H9 (cell line): ENCODE results near the gene KRTAP19-4. TPM values are rescaled to one million over a fixed set of nuclear protein-coding genes. Genes with fewer than 3 reads are reported as not detected.
A peak's percentile ranks its signal among the peaks of the same experiment; 100 is the strongest.

ENCODE experiments used
- DNase-seq: peaks from one replicate; pipeline ENCODE4 v3.0.0-alpha.2; 2017
- H2AFZ ChIP-seq: one replicate; pipeline ENCODE4 v1.6.1; 2013; ENCODE audit warnings: mild to moderate bottlenecking, low read length, control low read depth, moderate library complexity
- H2AK5ac ChIP-seq: 2 replicates; pipeline ENCODE4 v1.6.1; 2013; ENCODE audit warnings: low read length, control low read depth, mixed read lengths; ENCODE audit not compliant: insufficient read length
- H2BK120ac ChIP-seq: one replicate; pipeline ENCODE4 v1.6.1; 2013; ENCODE audit warnings: low read depth, mild to moderate bottlenecking, low read length, control low read depth, inconsistent platforms; ENCODE audit not compliant: poor library complexity, severe bottlenecking
- H2BK12ac ChIP-seq: 2 replicates; pipeline ENCODE4 v1.6.1; 2013; ENCODE audit warnings: low read length, control low read depth, mixed read lengths, low read depth; ENCODE audit not compliant: insufficient read length
- H2BK15ac ChIP-seq: 2 replicates; pipeline ENCODE4 v1.6.1; 2013; ENCODE audit warnings: low read depth, low read length, control low read depth
- H2BK20ac ChIP-seq: one replicate; pipeline ENCODE4 v1.6.1; 2013; ENCODE audit warnings: low read depth, mild to moderate bottlenecking, low read length, control low read depth, inconsistent platforms; ENCODE audit not compliant: poor library complexity, severe bottlenecking
- H2BK5ac ChIP-seq: 2 replicates; pipeline ENCODE4 v1.6.1; 2013; ENCODE audit warnings: low read length, control low read depth, mixed read lengths; ENCODE audit not compliant: insufficient read length
- H3K14ac ChIP-seq: 2 replicates; pipeline ENCODE4 v1.6.1; 2013; ENCODE audit warnings: low read length, control low read depth; ENCODE audit not compliant: insufficient read depth
- H3K18ac ChIP-seq: 2 replicates; pipeline ENCODE4 v1.6.1; 2013; ENCODE audit warnings: low read depth, mild to moderate bottlenecking, mixed read lengths, low read length, control low read depth; ENCODE audit not compliant: insufficient read length
- H3K23ac ChIP-seq: 2 replicates; pipeline ENCODE4 v1.6.1; 2013; ENCODE audit warnings: low read length, control low read depth, mixed read lengths, low read depth; ENCODE audit not compliant: insufficient read length
- H3K23me2 ChIP-seq: 2 replicates; pipeline ENCODE4 v1.6.1; 2013; ENCODE audit warnings: low read depth, mild to moderate bottlenecking, mixed read lengths, low read length, control low read depth; ENCODE audit not compliant: insufficient read length, poor library complexity, severe bottlenecking
- H3K27ac ChIP-seq: 2 replicates; pipeline ENCODE4 v1.5.1; 2013; ENCODE audit warnings: low read length, control low read depth, mixed read lengths, low read depth; ENCODE audit not compliant: insufficient read length
- H3K27me3 ChIP-seq: 2 replicates; pipeline ENCODE4 v1.6.1; 2013; ENCODE audit warnings: low read length, control low read depth, inconsistent platforms; ENCODE audit not compliant: insufficient read depth
- H3K4ac ChIP-seq: 2 replicates; pipeline ENCODE4 v1.6.1; 2013; ENCODE audit warnings: low read depth, mild to moderate bottlenecking, control low read depth, inconsistent platforms, low read length, moderate library complexity
- H3K4me1 ChIP-seq: 2 replicates; pipeline ENCODE4 v1.6.1; 2013; ENCODE audit warnings: low read length, control low read depth, inconsistent platforms; ENCODE audit not compliant: insufficient read depth
- H3K4me2 ChIP-seq: 2 replicates; pipeline ENCODE4 v1.6.1; 2013; ENCODE audit warnings: low read length, control low read depth, mixed read lengths; ENCODE audit not compliant: insufficient read length, insufficient read depth
- H3K56ac ChIP-seq: 2 replicates; pipeline ENCODE4 v1.6.1; 2013; ENCODE audit warnings: low read depth, mild to moderate bottlenecking, mixed read lengths, low read length, control low read depth; ENCODE audit not compliant: insufficient read length
- H3K79me1 ChIP-seq: 2 replicates; pipeline ENCODE4 v1.6.1; 2013; ENCODE audit warnings: low read depth, mild to moderate bottlenecking, moderate library complexity, low read length, control low read depth, inconsistent platforms; ENCODE audit not compliant: insufficient read depth, poor library complexity, severe bottlenecking
- H3K79me2 ChIP-seq: 2 replicates; pipeline ENCODE4 v1.6.1; 2013; ENCODE audit warnings: low read length, control low read depth, inconsistent platforms; ENCODE audit not compliant: insufficient read depth
- H3K9ac ChIP-seq: 2 replicates; pipeline ENCODE4 v1.6.1; 2013; ENCODE audit warnings: low read length, control low read depth, mixed read lengths; ENCODE audit not compliant: insufficient read length; ENCODE audit errors: extremely low read depth
- H3K9me3 ChIP-seq: one replicate; pipeline ENCODE4 v1.6.1; 2013; ENCODE audit warnings: low read depth, low read length, inconsistent platforms; ENCODE audit not compliant: control insufficient read depth
- H3T11ph ChIP-seq: one replicate; pipeline ENCODE4 v1.6.1; 2013; ENCODE audit warnings: mild to moderate bottlenecking, low read length, control low read depth, inconsistent platforms
- H4K20me1 ChIP-seq: one replicate; pipeline ENCODE4 v1.6.1; 2013; ENCODE audit not compliant: control insufficient read depth, insufficient read length, insufficient read depth
- H4K5ac ChIP-seq: 2 replicates; pipeline ENCODE4 v1.6.1; 2013; ENCODE audit warnings: low read depth, mild to moderate bottlenecking, mixed read lengths, low read length, control low read depth; ENCODE audit not compliant: insufficient read length
- H4K8ac ChIP-seq: replicated peaks from 2 replicates; pipeline ENCODE4 v1.6.1; 2013; ENCODE audit warnings: low read length, control low read depth, mixed read lengths, low read depth; ENCODE audit not compliant: insufficient read length
- H4K91ac ChIP-seq: 2 replicates; pipeline ENCODE4 v1.6.1; 2013; ENCODE audit warnings: low read depth, mild to moderate bottlenecking, moderate library complexity, mixed read lengths, low read length, control low read depth; ENCODE audit not compliant: insufficient read length
- H3K27ac Mint-ChIP-seq, 3 experiments: 2 replicates in 2 of 3; 3 replicates in 1 of 3; pipeline ENCODE4 v1.8.0; 2020 to 2021; ENCODE audit warnings: mixed read lengths in 3 of 3, mild to moderate bottlenecking in 1 of 3, moderate library complexity in 1 of 3
- H3K27me3 Mint-ChIP-seq: 2 replicates; pipeline ENCODE4 v1.8.0; 2021; ENCODE audit warnings: low read depth, mild to moderate bottlenecking, moderate library complexity, mixed read lengths
- H3K36me3 Mint-ChIP-seq, 3 experiments: 2 replicates in 2 of 3; 3 replicates in 1 of 3; pipeline ENCODE4 v1.8.0; 2020 to 2021; ENCODE audit warnings: low read depth in 3 of 3, mixed read lengths in 3 of 3; ENCODE audit not compliant: insufficient read depth in 1 of 3
- H3K4me1 Mint-ChIP-seq, 2 experiments: 2 replicates each; pipeline ENCODE4 v1.8.0; 2020; ENCODE audit warnings: mixed read lengths in 2 of 2
- H3K4me3 Mint-ChIP-seq, 2 experiments: 2 replicates in 1 of 2; 3 replicates in 1 of 2; pipeline ENCODE4 v1.8.0; 2020 to 2021; ENCODE audit warnings: mild to moderate bottlenecking in 2 of 2, mixed read lengths in 2 of 2, moderate library complexity in 1 of 2
- H3K9me3 Mint-ChIP-seq, 2 experiments: 2 replicates in 1 of 2; 3 replicates in 1 of 2; pipeline ENCODE4 v1.8.0; 2020; ENCODE audit warnings: mild to moderate bottlenecking in 2 of 2, mixed read lengths in 2 of 2, moderate library complexity in 1 of 2
- CTCF ChIP-seq: fragments of 200-600 bp; sonication (generic); conservative IDR thresholded peaks from 3 replicates; pipeline ENCODE4 v1.8.0; 2021; ENCODE audit warnings: antibody characterized with exemption, mild to moderate bottlenecking
- WGBS: extraction: QIAGEN DNeasy Blood & Tissue Kit; methylation state at CpG from one replicate; pipeline ENCODE4 v1.1.7; 2013; ENCODE audit warnings: missing lambda C conversion rate, low lambda C conversion rate, mixed read lengths; ENCODE audit not compliant: insufficient read length; ENCODE audit errors: extremely low coverage; 5-methylcytosine and 5-hydroxymethylcytosine counted together
- long read RNA-seq: library from polyadenylated mRNA; unstranded; transcript quantifications from one replicate; pipeline ENCODE4 v2.0.0, GENCODE V29; 2020
- total RNA-seq: library from RNA; stranded (reverse); gene quantifications from 2 replicates; pipeline ENCODE4 v1.2.1, GENCODE V29; 2021

KRTAP19-4 gene
- not detected in 2 replicates for total RNA-seq
- long read RNA-seq, result 0 reads

GRCh38 chr21:30497065-30497464, at the start of gene KRTAP19-4:
Gene KRTAP19-4 (minus strand): TSS chr21:30497165. CDS start chr21:30497110, 55 bp downstream.
- no peak for DNase-seq
- WGBS, result no CpG with 5 or more reads among the region's 4 CpGs
- TF ChIP-seq CTCF, result no peak
- Histone ChIP-seq H2AK5ac (no peak within 1 kb of the TSS), H3K23me2 (no peaks in the 10 kb centered on the region), H3K18ac (no peak within 1 kb of the TSS), H2BK20ac (no peak within 1 kb of the TSS), H3K9ac (no peak within 1 kb of the TSS), H3K27me3 (no peaks in the 10 kb centered on the region), H2BK12ac (no peak within 1 kb of the TSS), H3K79me2 (no peaks in the 10 kb centered on the region), H3K27ac (no peak within 1 kb of the TSS), H3K9me3 (no peaks in the 10 kb centered on the region), H3K4ac (no peak within 1 kb of the TSS), H4K20me1 (no peaks in the 10 kb centered on the region), H2AFZ (no peak within 1 kb of the TSS), H2BK5ac (no peak within 1 kb of the TSS), H4K91ac (no peak within 1 kb of the TSS), H4K8ac (no peak within 1 kb of the TSS), H4K5ac (no peak within 1 kb of the TSS), H3K14ac (no peak within 1 kb of the TSS), H3K23ac (no peak within 1 kb of the TSS), H2BK15ac (no peak within 1 kb of the TSS), H3K4me1 (no peaks in the 10 kb centered on the region), H3K56ac (no peak within 1 kb of the TSS), H3K4me2 (no peak within 1 kb of the TSS), H2BK120ac (no peak within 1 kb of the TSS), H3T11ph (no peak within 1 kb of the TSS), H3K79me1 (no peaks in the 10 kb centered on the region)
- 0 out of 7 replicates have a peak within 1 kb of the TSS, but pooled peaks of 1 of the 3 experiments have one; percentile 72 for H3K27ac Mint-ChIP-seq
- H3K4me1 Mint-ChIP-seq, result peaks cover 0 to 3% of the 10 kb centered on the region in 2 experiments; a peak in 2 of 4 replicates
- H3K36me3 Mint-ChIP-seq, result no peaks in the 10 kb centered on the region; a peak in 1 of 7 replicates
- H3K4me3 Mint-ChIP-seq, result no peak within 1 kb of the TSS
- H3K9me3 Mint-ChIP-seq, result peaks cover 0 to 10% of the 10 kb centered on the region in 2 experiments; a peak in 1 of 5 replicates
- no peaks in the 10 kb centered on the region; the same call in 1 of the 2 replicates for H3K27me3 Mint-ChIP-seq
